ENCODE data around the gene STARD6.
"Not testable (repeated sequence)": the region's sequence is repeated elsewhere in the genome, so short reads cannot be mapped to it uniquely, and the experiment has no call there.

Gene STARD6

GRCh38 chr18:54388203-54389142 lies 30.8 kb upstream of the STARD6 start:
- no peaks in the 10 kb centered on the region for H3K36me3 ChIP-seq (ENCODE audit: insufficient read depth, low read length)
- H3K9me3 ChIP-seq (ENCODE audit: low read depth, low read length), result no peaks in the 10 kb centered on the region
- TF ChIP-seq EZH2 (IDR thresholded peaks at IDR 0.05) (no peak), FOXP2 (optimal IDR thresholded peaks at IDR 0.05; ENCODE audit: control extremely low read depth, extremely low read length, insufficient read depth) (no peak), POLR2AphosphoS5 (IDR thresholded peaks at IDR 0.05; ENCODE audit: borderline replicate concordance, low read depth, low read length) (no peak)
- H3K4me3 ChIP-seq, result no peak overlapping the region
- H3K9ac ChIP-seq (ENCODE audit: insufficient read length), result no peak overlapping the region
- no peak overlapping the region for H3K27ac ChIP-seq
- DNase-seq (ENCODE audit: low read depth, low spot score), result no peak

GRCh38 chr18:54387631-54388030 lies 30.0 kb upstream of the STARD6 start:
- TF ChIP-seq FOXP2 (optimal IDR thresholded peaks at IDR 0.05; ENCODE audit: control extremely low read depth, extremely low read length, insufficient read depth) (no peak), POLR2AphosphoS5 (IDR thresholded peaks at IDR 0.05; ENCODE audit: borderline replicate concordance, low read depth, low read length) (no peak), EZH2 (IDR thresholded peaks at IDR 0.05) (no peak)
- Histone ChIP-seq H3K4me3 (no peak overlapping the region), H3K27ac (no peak overlapping the region), H3K9ac (ENCODE audit: insufficient read length) (no peak overlapping the region), H3K9me3 (ENCODE audit: low read depth, low read length) (no peaks in the 10 kb centered on the region), H3K36me3 (ENCODE audit: insufficient read depth, low read length) (no peaks in the 10 kb centered on the region)
- no peak for DNase-seq (ENCODE audit: low read depth, low spot score)

GRCh38 chr18:54386800-54387495 lies 29.3 kb upstream of the STARD6 start:
- H3K36me3 ChIP-seq (ENCODE audit: insufficient read depth, low read length); H3K4me3 ChIP-seq; H3K9ac ChIP-seq (ENCODE audit: insufficient read length); DNase-seq (ENCODE audit: low read depth, low spot score); H3K27ac ChIP-seq; H3K9me3 ChIP-seq (ENCODE audit: low read depth, low read length): not testable (repeated sequence)

GRCh38 chr18:54386043-54386442 lies 28.4 kb upstream of the STARD6 start:
- H3K4me3 ChIP-seq, result no peak overlapping the region
- no peak overlapping the region for H3K27ac ChIP-seq
- no peak for DNase-seq (ENCODE audit: low read depth, low spot score)
- H3K9ac ChIP-seq (ENCODE audit: insufficient read length), result no peak overlapping the region
- H3K9me3 ChIP-seq (ENCODE audit: low read depth, low read length), result no peaks in the 10 kb centered on the region
- H3K36me3 ChIP-seq (ENCODE audit: insufficient read depth, low read length), result no peaks in the 10 kb centered on the region
- TF ChIP-seq POLR2AphosphoS5 (IDR thresholded peaks at IDR 0.05; ENCODE audit: borderline replicate concordance, low read depth, low read length), result no peak
- no peak for TF ChIP-seq EZH2 (IDR thresholded peaks at IDR 0.05)
- TF ChIP-seq FOXP2 (optimal IDR thresholded peaks at IDR 0.05; ENCODE audit: control extremely low read depth, extremely low read length, insufficient read depth), result no peak

GRCh38 chr18:54382733-54383252 lies 25.1 kb upstream of the STARD6 start:
- TF ChIP-seq EZH2 (IDR thresholded peaks at IDR 0.05), result no peak
- TF ChIP-seq FOXP2 (optimal IDR thresholded peaks at IDR 0.05; ENCODE audit: control extremely low read depth, extremely low read length, insufficient read depth), result no peak
- no peak for TF ChIP-seq POLR2AphosphoS5 (IDR thresholded peaks at IDR 0.05; ENCODE audit: borderline replicate concordance, low read depth, low read length)
- DNase-seq (ENCODE audit: low read depth, low spot score), result no peak
- no peak overlapping the region for H3K4me3 ChIP-seq
- H3K9me3 ChIP-seq (ENCODE audit: low read depth, low read length), result no peaks in the 10 kb centered on the region
- H3K9ac ChIP-seq (ENCODE audit: insufficient read length), result no peak overlapping the region
- H3K27ac ChIP-seq, result no peak overlapping the region
- no peaks in the 10 kb centered on the region for H3K36me3 ChIP-seq (ENCODE audit: insufficient read depth, low read length)

- no peak for DNase-seq (ENCODE audit: low read depth, low spot score)
- H3K9ac ChIP-seq (ENCODE audit: insufficient read length), result no peak overlapping the region
- no peak for TF ChIP-seq EZH2 (IDR thresholded peaks at IDR 0.05)
- TF ChIP-seq POLR2AphosphoS5 (IDR thresholded peaks at IDR 0.05; ENCODE audit: borderline replicate concordance, low read depth, low read length), result no peak
- no peak overlapping the region for H3K27ac ChIP-seq
- no peak overlapping the region for H3K4me3 ChIP-seq
- no peaks in the 10 kb centered on the region for H3K9me3 ChIP-seq (ENCODE audit: low read depth, low read length)
- H3K36me3 ChIP-seq (ENCODE audit: insufficient read depth, low read length), result no peaks in the 10 kb centered on the region
Observed at GRCh38 chr18:54382076-54382475, 24.4 kb upstream of the STARD6 start.

GRCh38 chr18:54381640-54382039 lies 24.0 kb upstream of the STARD6 start:
- TF ChIP-seq FOXP2 (optimal IDR thresholded peaks at IDR 0.05; ENCODE audit: control extremely low read depth, extremely low read length, insufficient read depth), result no peak
- no peak for TF ChIP-seq POLR2AphosphoS5 (IDR thresholded peaks at IDR 0.05; ENCODE audit: borderline replicate concordance, low read depth, low read length)
- no peak for TF ChIP-seq EZH2 (IDR thresholded peaks at IDR 0.05)
- DNase-seq (ENCODE audit: low read depth, low spot score), result no peak
- Histone ChIP-seq H3K36me3 (ENCODE audit: insufficient read depth, low read length) (no peaks in the 10 kb centered on the region), H3K9me3 (ENCODE audit: low read depth, low read length) (no peaks in the 10 kb centered on the region), H3K9ac (ENCODE audit: insufficient read length) (no peak overlapping the region), H3K27ac (no peak overlapping the region), H3K4me3 (no peak overlapping the region)

GRCh38 chr18:54378057-54378456 lies 20.4 kb upstream of the STARD6 start:
- Histone ChIP-seq H3K36me3 (ENCODE audit: insufficient read depth, low read length) (no peaks in the 10 kb centered on the region), H3K9me3 (ENCODE audit: low read depth, low read length) (no peaks in the 10 kb centered on the region), H3K4me3 (no peak overlapping the region), H3K27ac (no peak overlapping the region), H3K9ac (ENCODE audit: insufficient read length) (no peak overlapping the region)
- TF ChIP-seq POLR2AphosphoS5 (IDR thresholded peaks at IDR 0.05; ENCODE audit: borderline replicate concordance, low read depth, low read length) (no peak), FOXP2 (optimal IDR thresholded peaks at IDR 0.05; ENCODE audit: control extremely low read depth, extremely low read length, insufficient read depth) (no peak), EZH2 (IDR thresholded peaks at IDR 0.05) (no peak)
- no peak for DNase-seq (ENCODE audit: low read depth, low spot score)
